HEK293T (cell line): ENCODE results near the gene PDZD7.

Experiments
- CTCF ChIA-PET: fragments of 350-600 bp; formaldehyde crosslinking; extraction: SDS; loops from one replicate; lab custom pipeline; 2021; ENCODE audit warnings: antibody characterized with exemption, inconsistent platforms; lab: Yijun Ruan, JAX
- POLR2A ChIA-PET: fragments of 350-600 bp; formaldehyde crosslinking; extraction: SDS; loops from one replicate; lab custom pipeline; 2020; ENCODE audit warnings: antibody characterized with exemption, inconsistent platforms; lab: Yijun Ruan, JAX
- DNase-seq: peaks from one replicate; pipeline ENCODE4 v3.0.0; 2012; ENCODE audit warnings: mixed read lengths; ENCODE audit errors: extremely low spot score
- ARNT ChIP-seq: fragments of 450-650 bp; IDR thresholded peaks from 2 replicates; pipeline ENCODE4 v1.6.1; 2017; ENCODE audit warnings: mild to moderate bottlenecking
- BHLHE40 ChIP-seq: fragments of 450-650 bp; IDR thresholded peaks from 2 replicates; pipeline ENCODE4 v1.6.1; 2016; ENCODE audit warnings: mild to moderate bottlenecking, moderate library complexity, borderline replicate concordance
- CTBP1 ChIP-seq: fragments of 450-650 bp; IDR thresholded peaks from 2 replicates; pipeline ENCODE4 v1.6.1; 2016; ENCODE audit warnings: borderline replicate concordance
- ELF4 ChIP-seq: fragments of 450-650 bp; IDR thresholded peaks from 2 replicates; pipeline ENCODE4 v1.6.1; 2017; ENCODE audit warnings: antibody characterized with exemption
- FOXA1 ChIP-seq: fragments of 450-650 bp; IDR thresholded peaks from 2 replicates; pipeline ENCODE4 v1.6.1; 2016; ENCODE audit warnings: mild to moderate bottlenecking
- FOXK2 ChIP-seq: fragments of 450-650 bp; IDR thresholded peaks from 2 replicates; pipeline ENCODE4 v1.6.1; 2016; ENCODE audit warnings: mild to moderate bottlenecking
- FOXM1 ChIP-seq: fragments of 450-650 bp; IDR thresholded peaks from 2 replicates; pipeline ENCODE4 v1.6.1; 2017; ENCODE audit warnings: mild to moderate bottlenecking, borderline replicate concordance
- HDGF ChIP-seq: fragments of 450-650 bp; IDR thresholded peaks from 2 replicates; pipeline ENCODE4 v1.6.1; 2017; ENCODE audit warnings: antibody characterized with exemption, borderline replicate concordance
- L3MBTL2 ChIP-seq: fragments of 450-650 bp; conservative IDR thresholded peaks from 2 replicates; pipeline ENCODE4 v1.6.1; 2016; ENCODE audit warnings: mild to moderate bottlenecking
- LEF1 ChIP-seq: fragments of 450-650 bp; IDR thresholded peaks from 2 replicates; pipeline ENCODE4 v1.6.1; 2017; ENCODE audit warnings: mild to moderate bottlenecking, borderline replicate concordance
- NFRKB ChIP-seq: fragments of 450-650 bp; IDR thresholded peaks from 2 replicates; pipeline ENCODE4 v1.6.1; 2016; ENCODE audit warnings: mild to moderate bottlenecking, moderate library complexity
- PKNOX1 ChIP-seq: fragments of 450-650 bp; IDR thresholded peaks from 2 replicates; pipeline ENCODE4 v1.6.1; 2016
- SP1 ChIP-seq: fragments of 450-650 bp; IDR thresholded peaks from 2 replicates; pipeline ENCODE4 v1.6.1; 2017
- SUZ12 ChIP-seq: fragments of 450-650 bp; IDR thresholded peaks from 2 replicates; pipeline ENCODE4 v1.6.1; 2016; ENCODE audit warnings: mild to moderate bottlenecking
- TARDBP ChIP-seq: fragments of 450-650 bp; IDR thresholded peaks from 2 replicates; pipeline ENCODE4 v1.6.1; 2016
- ZNF384 ChIP-seq: fragments of 450-650 bp; IDR thresholded peaks from 2 replicates; pipeline ENCODE4 v1.6.1; 2016

PDZD7 gene

GRCh38 chr10:101071885-101072433 lies 41.0 kb upstream of the PDZD7 start:
- ChIA-PET CTCF (interaction anchor here (0.6 to 1.4 kb wide), 4 partner anchors 12 to 70 kb away, joined by 3 to 4 read pairs (median 4); no protein-coding TSS in a partner anchor), POLR2A (interaction anchor here (0.9 to 1.0 kb wide), 2 partner anchors 11 to 21 kb away, joined by 3 read pairs; partner anchors contain the start of gene KAZALD1)
- TF ChIP-seq FOXA1: no peak
- TF ChIP-seq TARDBP: no peak
- no peak for TF ChIP-seq HDGF
- TF ChIP-seq SUZ12: no peak
- TF ChIP-seq L3MBTL2: no peak
- no peak for TF ChIP-seq ARNT
- TF ChIP-seq CTBP1: no peak
- TF ChIP-seq FOXM1: no peak
- no peak for TF ChIP-seq LEF1
- TF ChIP-seq BHLHE40: no peak
- TF ChIP-seq ZNF384: no peak
- TF ChIP-seq NFRKB: no peak
- no peak for DNase-seq

- CTCF ChIA-PET: interaction anchor here (0.6 to 1.4 kb wide), 4 partner anchors 11 to 71 kb away, joined by 3 to 4 read pairs (median 4); no protein-coding TSS in a partner anchor
- TF ChIP-seq FOXK2: no peak
- TF ChIP-seq SUZ12: no peak
- no peak for TF ChIP-seq HDGF
- TF ChIP-seq NFRKB: no peak
- TF ChIP-seq CTBP1: no peak
- TF ChIP-seq L3MBTL2: no peak
- TF ChIP-seq ARNT: no peak
- no peak for TF ChIP-seq BHLHE40
- no peak for TF ChIP-seq FOXM1
- no peak for TF ChIP-seq TARDBP
- TF ChIP-seq SP1: no peak
- TF ChIP-seq ELF4: no peak
- DNase-seq: no peak
- POLR2A ChIA-PET: interaction anchor here (0.9 kb wide), 1 partner anchor 21 kb away, joined by 3 read pairs; no protein-coding TSS in a partner anchor
Observed at GRCh38 chr10:101071267-101071884, 40.4 kb upstream of the PDZD7 start.

DNA sequence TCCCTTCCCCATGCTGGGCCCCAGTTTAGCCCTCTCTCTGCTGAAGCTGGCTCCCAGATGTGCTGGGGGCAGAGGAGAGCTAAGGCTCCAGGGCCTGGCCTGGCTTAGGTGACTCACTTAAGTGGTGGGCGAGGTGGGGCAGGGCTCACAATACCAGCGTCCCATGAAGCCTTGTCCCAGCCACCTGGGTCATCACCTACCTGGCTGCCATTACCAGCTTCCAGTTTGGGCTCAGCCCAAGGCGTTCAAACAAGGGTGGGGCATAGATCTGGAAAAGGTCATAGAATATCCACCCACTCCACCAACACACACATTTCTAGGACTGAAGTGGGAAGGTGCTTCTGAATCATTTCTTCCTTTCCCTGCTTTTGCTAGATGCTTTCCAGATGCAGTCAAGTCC lies 39.2 kb upstream of the PDZD7 start:
- ChIA-PET CTCF (interaction anchor here (1.0 to 2.5 kb wide), 2 partner anchors 19 to 20 kb away, joined by 3 to 9 read pairs; no protein-coding TSS in a partner anchor), POLR2A (interaction anchor here (0.5 to 1.2 kb wide), 3 partner anchors 10 to 44 kb away, joined by 3 to 4 read pairs (median 3); no protein-coding TSS in a partner anchor)
- TF ChIP-seq HDGF (no peak), SP1 (no peak), LEF1 (no peak), SUZ12 (no peak), NFRKB (no peak), ARNT (no peak), FOXA1 (no peak), ZNF384 (no peak), CTBP1 (no peak), TARDBP (no peak), PKNOX1 (no peak), L3MBTL2 (no peak), ELF4 (no peak), BHLHE40 (no peak), FOXM1 (no peak), FOXK2 (no peak)
- DNase-seq: no peak

DNA sequence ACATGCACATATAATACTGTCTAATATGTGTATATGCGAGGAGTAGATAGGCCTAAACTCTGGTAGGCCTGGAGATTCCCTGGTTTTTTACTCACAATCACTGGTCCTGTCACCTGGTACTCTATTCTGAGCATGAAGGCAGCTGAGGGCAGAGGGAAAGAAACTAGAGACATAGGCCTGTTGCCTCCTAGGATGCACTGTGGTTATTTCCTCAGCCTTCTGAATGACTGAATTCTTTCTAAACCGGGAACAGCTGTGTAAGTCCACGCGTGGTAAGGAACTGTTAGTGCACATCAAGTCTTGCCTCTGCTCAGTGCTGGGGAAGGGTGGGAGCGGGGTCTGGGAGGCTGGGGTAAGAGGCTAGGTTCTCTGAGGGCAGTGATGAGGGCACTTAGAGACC lies 38.5 kb upstream of the PDZD7 start:
- ChIA-PET CTCF (interaction anchor here (1.0 to 2.5 kb wide), 2 partner anchors 18 to 19 kb away, joined by 3 to 9 read pairs; no protein-coding TSS in a partner anchor), POLR2A (interaction anchor here (1.2 kb wide), 1 partner anchor 27 kb away, joined by 3 read pairs; no protein-coding TSS in a partner anchor)
- no peak for TF ChIP-seq TARDBP
- no peak for TF ChIP-seq FOXM1
- TF ChIP-seq L3MBTL2: no peak
- TF ChIP-seq LEF1: no peak
- no peak for DNase-seq

DNA sequence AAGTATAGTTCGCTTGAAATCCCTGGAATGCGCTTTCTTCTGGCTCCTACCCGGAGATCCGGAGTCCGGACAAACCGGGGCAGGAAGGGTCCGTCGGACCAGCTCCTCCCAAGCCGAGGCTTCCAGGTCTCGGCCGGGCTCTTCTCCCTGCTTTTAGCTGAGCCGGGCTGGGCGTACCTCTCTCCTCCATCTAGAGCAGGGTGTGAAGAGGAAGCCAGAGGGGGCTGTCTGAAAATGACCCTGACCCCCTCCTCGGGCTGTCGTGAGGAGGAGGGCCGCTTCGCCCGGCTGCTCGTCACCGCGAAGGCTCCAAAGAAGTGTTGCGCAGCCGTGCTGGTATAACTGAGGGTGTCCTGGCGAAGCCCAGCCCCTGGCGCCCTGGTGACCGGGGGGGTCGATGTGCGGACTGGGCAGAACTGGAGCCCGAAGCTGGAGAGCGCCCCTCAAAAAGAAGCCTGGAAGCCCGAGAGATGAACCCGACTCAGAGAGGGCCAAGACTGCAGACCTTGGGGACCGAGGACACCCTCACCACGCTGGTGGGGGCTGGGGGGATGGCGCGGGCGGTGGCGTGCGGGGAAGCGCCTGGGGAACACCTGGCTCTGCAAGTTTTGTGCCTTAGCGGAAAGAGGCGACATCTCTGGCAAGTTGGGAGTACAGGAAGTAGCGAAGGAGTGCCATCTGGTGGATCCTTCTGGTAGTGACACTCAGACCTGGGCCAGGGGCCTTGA lies 36.6 kb upstream of the PDZD7 start:
- ChIA-PET POLR2A (interaction anchor here (0.9 to 9.2 kb wide), 8 partner anchors 8 to 88 kb away, joined by 3 to 81 read pairs (median 4); partner anchors contain the start of gene PDZD7), CTCF (interaction anchor here (0.7 to 2.8 kb wide), 12 partner anchors 8 to 74 kb away, joined by 3 to 28 read pairs (median 4); partner anchors contain the start of genes PDZD7 and SFXN3)
- no peak for TF ChIP-seq LEF1
- no peak; the same call in 1 of the 2 replicates for TF ChIP-seq ELF4
- TF ChIP-seq FOXK2: no peak
- TF ChIP-seq CTBP1: peak; percentile 46
- TF ChIP-seq SUZ12: no peak
- no peak for TF ChIP-seq HDGF
- TF ChIP-seq L3MBTL2: peak; percentile 70
- DNase-seq: peak; percentile 88

- CTCF ChIA-PET: interaction anchor here (0.7 to 2.8 kb wide), 13 partner anchors 9 to 75 kb away, joined by 3 to 28 read pairs (median 4); partner anchors contain the start of genes PDZD7 and SFXN3
- peak; percentile 40 for DNase-seq
- POLR2A ChIA-PET: interaction anchor here (0.6 to 9.2 kb wide), 11 partner anchors 8 to 1126 kb away, joined by 3 to 81 read pairs (median 4); partner anchors contain the start of gene PDZD7
- TF ChIP-seq ZNF384: no peak
- TF ChIP-seq LEF1: no peak
- no peak for TF ChIP-seq ARNT
- no peak for TF ChIP-seq CTBP1
- TF ChIP-seq SUZ12: no peak
- TF ChIP-seq TARDBP: no peak
- no peak for TF ChIP-seq HDGF
- TF ChIP-seq FOXA1: no peak
- TF ChIP-seq ELF4: no peak
- TF ChIP-seq L3MBTL2: no peak
- no peak for TF ChIP-seq BHLHE40
- TF ChIP-seq PKNOX1: no peak
Observed at GRCh38 chr10:101066896-101067355, 36.0 kb upstream of the PDZD7 start.
